GM21723 (cell line): Measurements from ENCODE around the gene TMEM132D.
"Not testable (repeated sequence)": the region's sequence is repeated elsewhere in the genome, so short reads cannot be mapped to it uniquely, and the experiment has no call there.

ENCODE experiments used
- ATAC-seq: cut with Tn5 transposase; IDR thresholded peaks from one replicate; pipeline ENCODE4 v1.9.1; 2021; ENCODE audit warnings: mild to moderate bottlenecking, moderate library complexity; ENCODE audit not compliant: unreplicated experiment

The TMEM132D gene

DNA sequence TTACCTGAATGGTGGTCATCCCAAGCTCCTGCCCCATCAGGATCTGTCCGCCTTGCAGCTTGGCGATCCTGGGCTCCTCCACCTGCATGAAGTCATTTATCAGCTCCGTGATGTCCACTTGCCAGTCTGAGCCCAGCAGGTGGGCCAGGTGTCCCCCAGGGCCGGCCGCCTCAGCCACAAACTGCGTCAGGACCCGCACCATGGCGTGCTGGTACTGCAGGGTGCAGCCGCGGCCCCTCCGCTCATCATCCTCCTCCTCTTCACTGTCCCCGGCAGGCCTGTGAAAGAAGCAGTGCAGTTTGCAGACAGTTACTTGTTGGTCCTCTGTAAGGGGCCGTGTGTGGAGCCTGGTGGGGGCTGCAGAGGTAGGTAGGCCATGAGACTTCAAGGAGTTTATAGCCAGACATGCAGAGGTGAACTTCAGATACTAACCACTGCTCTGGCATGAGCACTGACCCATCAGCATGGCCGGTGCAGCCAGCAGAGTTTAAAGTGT is 822.0 kb downstream of the TMEM132D start:
- no peak for ATAC-seq

- no peak for ATAC-seq
Observed at GRCh38 chr12:129080821-129081220, 823.0 kb downstream of the TMEM132D start.

DNA sequence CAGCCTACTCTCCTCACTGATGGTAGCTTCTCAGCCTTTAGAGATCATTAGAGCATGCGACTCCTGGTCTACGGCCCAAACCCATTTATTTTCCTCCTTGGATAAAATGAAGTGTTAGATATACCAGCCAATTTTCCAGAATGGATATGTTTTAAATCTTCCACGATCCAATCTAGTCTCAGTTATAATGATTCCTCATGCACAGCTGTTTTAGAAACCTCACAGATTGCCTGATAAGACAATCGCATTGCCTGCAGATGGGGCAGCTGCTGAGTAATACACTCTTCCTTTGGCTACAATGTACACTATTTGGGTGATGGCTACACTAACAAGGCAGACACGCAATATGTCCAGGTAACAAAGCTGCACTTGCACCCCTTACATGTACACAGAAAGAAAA is 823.4 kb downstream of the TMEM132D start:
- no peak for ATAC-seq

DNA sequence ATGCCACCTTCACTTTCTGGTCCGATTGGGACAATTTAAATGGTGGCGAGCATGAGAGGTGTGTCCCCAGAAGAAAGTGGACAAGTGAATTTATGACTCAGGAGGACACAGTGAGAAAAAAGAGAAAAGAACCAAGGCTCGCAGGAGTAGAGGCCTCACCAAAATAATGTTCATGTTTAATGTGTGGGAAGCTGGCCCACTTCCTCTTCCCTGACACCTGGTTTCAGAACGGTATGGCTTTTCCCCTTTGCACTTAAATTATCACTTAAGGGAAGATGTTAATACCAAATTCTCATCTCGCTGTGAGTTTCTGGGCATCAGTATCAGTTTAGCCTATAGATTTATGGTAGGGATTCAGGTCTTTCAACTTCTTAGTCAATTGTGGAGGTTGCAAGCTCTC is 824.1 kb downstream of the TMEM132D start:
- no peak for ATAC-seq

DNA sequence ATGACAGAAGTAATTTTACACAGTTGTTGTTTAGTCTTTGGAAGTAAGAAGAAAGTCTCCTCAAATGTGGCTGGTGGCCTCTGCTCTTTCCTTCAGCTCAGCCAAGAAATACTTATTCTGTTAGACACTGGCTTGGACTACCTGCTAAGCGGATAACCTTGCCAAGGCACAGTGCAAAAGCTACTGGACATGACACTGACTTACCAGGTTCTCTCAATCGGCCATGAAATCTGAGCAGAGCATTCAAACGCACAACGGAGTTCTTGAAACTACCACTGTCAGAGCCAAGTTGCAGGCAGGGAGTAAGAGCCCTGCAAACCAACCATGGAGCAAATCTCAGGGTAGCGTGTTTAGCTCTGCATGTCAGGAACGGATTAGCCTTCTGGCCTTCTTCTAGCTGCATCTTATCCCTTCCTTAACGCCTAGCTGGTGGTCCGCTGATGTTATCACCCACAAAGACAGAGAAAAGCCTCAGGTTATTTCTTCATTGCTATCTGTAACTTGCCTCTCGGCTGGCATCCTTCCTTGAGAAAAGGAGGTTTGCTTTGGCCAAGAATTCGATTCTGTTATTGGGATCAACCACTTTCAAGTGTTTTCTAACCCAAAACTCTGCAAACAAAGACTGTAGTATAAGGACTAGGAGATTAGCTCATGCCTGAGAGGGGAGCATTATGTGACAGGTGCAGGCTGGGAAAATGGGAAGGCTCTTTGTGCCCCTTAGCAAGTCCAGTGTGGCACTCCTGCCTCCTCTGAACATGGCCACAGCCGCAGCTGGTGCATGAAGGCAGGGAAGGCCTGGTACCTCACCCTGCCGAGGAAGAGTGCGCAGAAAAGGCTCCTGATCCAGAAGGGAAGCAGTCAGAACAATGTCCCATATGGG is 827.1 kb downstream of the TMEM132D start:
- no peak for ATAC-seq

DNA sequence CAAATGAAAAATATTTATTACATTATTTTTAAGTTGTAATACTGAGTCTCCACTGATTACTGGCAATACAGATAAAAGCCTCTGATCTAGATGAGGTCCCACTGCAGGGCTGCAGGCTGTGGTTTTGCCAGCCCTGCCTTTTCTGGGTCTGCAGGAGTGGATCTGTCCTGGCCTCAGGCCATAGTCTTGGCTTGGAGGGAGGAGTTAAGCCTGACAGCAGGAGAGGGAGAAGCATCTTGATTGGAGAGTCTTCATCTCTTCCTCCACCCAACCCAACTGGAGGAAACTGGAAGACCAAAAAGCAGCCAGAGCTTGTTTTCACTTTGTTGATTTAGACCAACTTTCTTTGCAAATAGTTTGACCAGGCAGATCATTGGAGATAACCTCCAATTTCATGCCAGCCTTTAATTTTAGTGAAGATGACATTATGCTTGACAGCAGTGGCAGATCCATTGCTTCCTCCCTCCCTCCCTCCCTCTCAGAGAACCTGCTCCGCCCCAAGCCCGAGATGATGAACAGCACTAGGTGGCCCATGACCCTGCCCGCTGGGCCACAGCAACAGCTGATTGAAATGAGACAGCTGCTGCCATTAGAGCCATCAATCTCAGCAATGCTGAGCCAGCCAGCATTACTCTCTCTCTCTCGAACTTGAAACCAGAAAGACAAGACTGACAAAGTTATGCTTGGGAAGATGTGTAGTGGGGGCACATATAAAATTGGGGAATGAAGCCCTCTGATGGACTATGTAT is 828.2 kb downstream of the TMEM132D start:
- no peak for ATAC-seq

DNA sequence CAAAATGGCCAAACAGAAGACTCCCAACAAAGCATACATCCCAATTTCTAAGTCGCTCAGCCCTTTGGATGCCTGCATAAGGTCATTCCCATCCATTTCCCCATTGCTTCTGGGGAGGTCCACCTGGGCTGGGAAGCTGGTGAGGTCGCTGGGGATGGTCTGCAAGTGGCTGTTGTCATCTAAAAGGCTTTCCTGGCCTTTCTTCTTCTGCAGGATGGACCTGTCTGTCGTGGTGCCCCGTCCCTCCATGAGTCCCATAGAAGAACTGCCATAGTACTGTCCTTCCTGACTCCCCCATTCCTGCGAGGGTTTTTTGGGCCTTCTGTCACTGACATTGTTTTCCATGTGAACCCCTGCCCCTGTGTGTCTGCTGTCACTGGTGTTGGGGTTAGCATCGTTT is 829.4 kb downstream of the TMEM132D start:
- ATAC-seq = no peak

DNA sequence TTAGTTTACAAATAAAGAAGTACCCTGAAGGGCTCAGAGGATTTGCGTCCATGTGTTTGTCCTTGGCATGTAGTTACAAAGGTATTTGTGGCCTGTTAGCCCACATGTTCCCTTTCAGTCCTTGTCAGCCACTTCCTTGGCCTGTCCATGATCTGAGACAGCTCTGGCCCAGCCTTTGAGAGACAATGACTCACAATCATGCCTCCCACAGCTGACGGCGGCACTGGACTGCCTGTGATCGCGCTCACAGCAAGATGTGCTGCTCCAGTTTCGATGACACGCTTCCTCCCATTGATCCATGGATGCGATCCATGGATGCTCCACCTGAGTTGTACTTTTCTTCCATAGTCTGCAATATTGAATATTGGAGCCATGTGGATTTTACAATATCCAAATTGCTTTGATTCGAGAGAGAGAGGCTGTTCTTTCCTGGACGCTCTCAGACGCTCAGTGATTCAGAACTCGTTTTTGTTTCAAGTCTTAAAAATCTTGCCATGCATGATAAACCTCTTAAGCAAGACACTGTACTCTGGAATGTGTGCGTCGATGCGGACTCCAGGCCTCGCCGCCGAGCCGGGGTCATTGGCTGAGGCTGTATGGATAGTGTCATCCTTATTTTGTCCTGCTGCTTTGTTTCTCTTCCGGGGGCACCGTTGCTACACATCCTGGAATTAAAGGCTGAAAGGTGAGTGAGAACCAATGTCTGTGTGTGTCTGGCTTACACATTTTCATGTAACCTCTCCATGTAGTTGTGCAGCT is 830.5 kb downstream of the TMEM132D start:
- no peak for ATAC-seq

DNA sequence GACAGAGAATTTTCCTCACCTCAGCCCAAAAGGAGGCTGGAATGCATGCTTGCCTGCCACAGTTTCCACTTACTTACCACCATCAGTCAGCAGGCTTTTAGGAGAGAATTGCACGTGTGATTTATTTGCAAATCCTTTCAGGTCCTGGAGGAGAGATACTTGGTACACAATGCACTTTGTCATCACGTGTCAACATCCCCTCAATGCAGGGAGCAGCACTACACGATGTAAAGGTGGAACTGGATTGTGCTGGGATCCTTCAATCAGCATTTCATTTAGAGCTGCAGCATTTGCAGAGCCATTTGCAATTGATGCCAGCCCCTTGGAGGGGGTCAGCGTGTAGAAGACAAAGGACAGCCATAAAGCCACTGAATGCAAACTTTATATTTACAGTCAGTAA is 832.5 kb downstream of the TMEM132D start:
- ATAC-seq = no peak

DNA sequence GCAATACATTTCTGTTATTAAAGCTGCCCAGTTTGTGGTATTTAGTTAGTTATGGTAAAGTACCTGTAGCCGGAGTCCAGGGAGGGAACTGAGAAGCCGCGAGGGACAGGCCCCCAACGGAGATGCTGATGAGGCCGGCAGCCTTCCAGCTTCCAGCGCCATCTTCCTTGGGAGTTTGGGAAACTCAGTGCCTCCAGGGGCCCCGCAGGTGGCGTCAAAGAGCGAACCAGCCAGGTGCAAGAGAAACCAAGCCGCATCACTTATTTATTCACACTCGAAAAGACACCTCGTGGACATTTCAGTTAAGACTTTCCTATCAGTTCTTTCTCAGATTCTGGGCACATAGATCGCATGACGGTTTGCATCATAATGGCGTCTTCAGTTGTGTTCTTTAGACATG is 833.9 kb downstream of the TMEM132D start:
- ATAC-seq = no peak

DNA sequence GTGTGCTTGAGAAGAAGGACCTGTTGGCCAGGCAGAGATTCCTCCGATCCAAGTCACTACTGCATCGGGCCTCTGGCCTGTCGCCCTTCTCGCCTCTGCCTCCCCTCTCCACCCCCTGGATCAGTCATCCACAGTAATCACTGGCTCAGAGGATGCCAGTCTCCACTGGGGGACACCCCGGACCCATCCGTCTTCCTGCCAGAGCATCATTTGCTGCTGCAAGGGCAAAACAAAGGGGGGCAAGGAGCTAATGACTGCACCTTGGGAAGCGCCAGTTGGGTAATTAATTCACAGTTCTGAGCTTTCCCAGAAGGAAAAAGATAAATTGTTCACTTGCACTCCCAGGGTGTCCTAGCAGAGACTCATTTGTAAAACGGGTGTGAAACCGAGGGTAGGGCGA is 835.1 kb downstream of the TMEM132D start:
- no peak for ATAC-seq

DNA sequence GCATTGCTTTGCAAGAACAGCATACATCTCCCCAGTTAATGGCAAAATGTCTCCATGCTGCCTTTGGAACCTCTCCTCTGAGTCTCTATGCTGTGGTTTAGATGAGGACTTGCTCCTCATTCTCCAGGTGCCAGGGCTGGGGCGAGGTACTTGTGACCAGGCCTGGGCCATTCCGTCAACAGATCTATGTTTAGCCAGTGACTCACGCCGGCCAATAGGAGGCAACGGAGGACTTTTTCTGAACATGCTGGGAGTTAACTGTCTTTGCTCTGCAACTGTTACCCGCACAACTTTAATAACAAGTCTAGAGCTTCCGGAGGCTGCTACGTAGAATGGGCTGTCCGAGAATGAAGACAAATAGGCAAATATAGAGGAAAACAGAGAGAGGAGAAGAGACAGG is 836.3 kb downstream of the TMEM132D start:
- no peak for ATAC-seq

DNA sequence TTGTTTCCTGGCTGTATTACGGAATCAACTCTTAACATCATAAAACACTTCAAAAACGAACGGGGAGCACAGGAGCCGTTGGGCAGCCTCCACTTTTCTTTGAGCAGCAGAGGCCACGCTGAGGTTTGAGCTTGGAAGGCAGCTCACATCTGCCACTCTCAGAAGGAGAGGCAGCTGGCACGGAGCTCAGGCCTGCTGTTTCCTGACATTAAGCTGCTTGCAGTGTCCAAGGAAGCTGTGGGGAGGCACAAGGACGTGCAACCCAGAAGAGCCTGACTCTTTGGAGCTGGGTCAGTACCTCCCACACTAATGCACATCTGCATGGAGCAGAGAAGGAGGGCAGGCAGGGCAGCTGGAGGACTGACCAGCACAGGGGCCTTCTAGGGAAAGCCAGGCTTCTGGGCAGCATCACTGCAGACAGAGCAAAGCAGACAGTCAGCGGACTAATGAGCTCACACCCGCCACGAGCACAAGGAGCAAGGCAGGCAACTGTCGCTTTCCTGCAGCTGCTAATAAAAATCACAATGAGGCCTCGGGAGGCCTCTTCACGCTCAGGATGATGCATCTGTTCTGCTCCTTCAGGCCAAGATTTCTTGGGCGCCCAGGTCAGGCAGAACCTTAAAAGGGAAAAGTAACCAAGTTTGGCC is 839.5 kb downstream of the TMEM132D start:
- ATAC-seq = no peak

GRCh38 chr12:129063600-129063999 is 840.2 kb downstream of the TMEM132D start:
- ATAC-seq = no peak

GRCh38 chr12:129053232-129053631 is 850.6 kb downstream of the TMEM132D start:
- ATAC-seq = no peak

DNA sequence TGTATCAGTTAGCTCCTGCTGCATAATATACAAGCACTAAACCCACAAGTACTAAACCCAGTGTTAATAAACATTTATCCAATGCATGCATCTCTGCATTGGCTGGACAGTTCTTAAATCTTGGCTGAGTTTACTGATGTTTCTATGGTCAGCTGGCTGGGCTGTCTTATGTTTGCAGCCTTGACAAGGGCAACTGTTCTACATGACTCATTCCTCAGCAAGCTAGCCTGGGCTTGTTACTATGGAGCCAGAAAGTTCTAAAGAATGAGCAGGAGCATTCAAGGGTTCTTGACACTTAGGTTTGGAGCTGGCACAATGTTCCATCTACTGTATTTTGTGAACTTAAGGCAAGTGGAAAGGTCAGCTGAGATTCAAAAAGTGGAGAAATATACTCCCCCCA is 851.5 kb downstream of the TMEM132D start:
- ATAC-seq = no peak

DNA sequence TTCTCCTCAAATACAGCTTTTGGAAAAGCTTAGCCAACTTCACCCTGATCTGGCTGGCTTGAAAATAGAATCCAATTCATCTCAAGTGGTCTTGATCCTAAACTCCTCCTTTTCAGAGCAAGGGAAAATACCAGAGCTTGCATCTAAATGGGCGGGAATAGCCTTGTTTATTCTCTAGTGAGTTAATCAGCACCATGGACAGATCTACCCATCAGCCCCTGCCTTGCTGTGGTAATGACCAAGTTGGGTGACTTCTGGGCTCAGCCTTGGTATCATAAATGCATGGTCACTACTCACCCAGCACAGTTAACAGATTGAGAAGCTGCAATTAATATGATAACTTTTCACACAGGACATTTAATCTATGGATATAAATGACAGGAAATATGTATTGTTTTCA is 853.9 kb downstream of the TMEM132D start:
- ATAC-seq = no peak

DNA sequence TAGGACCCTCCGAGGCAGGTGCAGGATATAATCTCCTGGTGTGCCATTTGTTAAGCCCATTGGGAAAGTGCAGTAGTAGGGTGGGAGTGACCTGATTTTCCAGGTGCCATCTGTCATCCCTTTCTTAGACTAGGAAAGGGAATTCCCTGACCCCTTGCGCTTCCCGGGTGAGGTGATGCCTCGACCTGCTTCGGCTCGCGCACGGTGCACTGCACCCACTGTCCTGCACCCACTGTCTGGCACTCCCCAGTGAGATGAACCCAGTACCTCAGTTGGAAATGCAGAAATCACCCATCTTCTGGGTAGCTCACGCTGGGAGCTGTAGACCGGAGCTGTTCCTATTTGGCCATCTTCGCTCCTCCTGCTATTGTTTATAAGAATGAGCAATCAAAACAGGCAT is 860.5 kb downstream of the TMEM132D start:
- not testable (repeated sequence) for ATAC-seq

GRCh38 chr12:129036135-129036534 is 867.7 kb downstream of the TMEM132D start:
- no peak for ATAC-seq

- no peak for ATAC-seq
Observed at GRCh38 chr12:129034558-129035289, 869.1 kb downstream of the TMEM132D start.
